Hematopoietic multipotent progenitor cell treated with erythropoietin and hydrocortisone succinate and interleukin-3 and kit ligand, for 15 days (in vitro differentiated cells): ENCODE measurements around the gene PBX1.

ENCODE experiments used
- DNase-seq: peaks from one replicate; pipeline ENCODE4 v3.0.0-alpha.2; 2015; ENCODE audit warnings: low spot score

The PBX1 gene

DNA sequence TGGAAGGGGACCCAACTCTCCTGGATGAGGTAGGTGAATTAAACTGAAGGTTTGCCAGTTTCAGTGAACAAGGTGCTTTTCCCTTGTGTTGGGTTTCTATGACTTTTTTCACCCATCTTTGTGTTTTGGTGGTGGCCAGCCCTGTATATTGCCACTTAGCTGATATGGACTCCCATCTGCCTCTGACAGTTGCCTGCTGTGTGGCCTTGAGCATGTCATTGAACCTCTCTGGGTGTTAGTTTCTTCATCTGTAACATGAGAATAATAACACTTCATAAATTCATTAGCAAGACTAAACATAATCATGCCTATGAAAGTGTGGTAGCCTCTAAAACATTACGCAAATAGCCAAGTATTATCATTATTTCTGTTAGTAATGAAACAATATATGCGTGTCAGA, 141.7 kb downstream of the PBX1 start:
- DNase-seq = no peak

DNA sequence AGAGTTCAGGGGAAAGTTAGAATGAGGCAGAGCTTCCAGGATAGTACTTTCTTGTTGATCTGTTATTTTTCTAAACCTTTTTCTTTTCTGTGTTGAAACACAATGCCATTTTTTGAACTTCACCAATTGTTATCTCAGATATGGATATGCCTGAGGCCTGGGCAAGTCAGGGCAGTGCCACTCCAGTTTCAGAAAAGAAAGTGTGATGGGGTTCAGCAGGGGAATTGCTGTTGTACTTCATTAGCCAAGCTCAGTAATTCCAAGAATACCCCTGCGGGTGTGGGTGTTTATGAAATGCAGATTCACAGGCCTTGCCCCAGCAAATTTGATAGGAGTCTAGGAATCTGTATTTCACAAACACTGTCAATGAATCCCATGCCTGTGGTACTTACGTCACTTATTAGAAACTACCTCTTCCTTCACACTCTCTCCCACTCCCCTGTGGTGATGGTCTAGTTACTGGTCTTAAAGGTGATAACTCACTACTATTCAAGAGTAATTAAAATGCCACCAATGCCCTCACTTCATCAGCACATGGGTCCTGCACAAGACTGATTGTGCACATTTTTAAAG, 142.3 kb downstream of the PBX1 start:
- no peak for DNase-seq

- no peak for DNase-seq
These were observed 143.2 kb downstream of the PBX1 start for GRCh38 chr1:164702216-164702615.

- no peak for DNase-seq
These were observed 143.7 kb downstream of the PBX1 start for GRCh38 chr1:164702664-164703063.

DNA sequence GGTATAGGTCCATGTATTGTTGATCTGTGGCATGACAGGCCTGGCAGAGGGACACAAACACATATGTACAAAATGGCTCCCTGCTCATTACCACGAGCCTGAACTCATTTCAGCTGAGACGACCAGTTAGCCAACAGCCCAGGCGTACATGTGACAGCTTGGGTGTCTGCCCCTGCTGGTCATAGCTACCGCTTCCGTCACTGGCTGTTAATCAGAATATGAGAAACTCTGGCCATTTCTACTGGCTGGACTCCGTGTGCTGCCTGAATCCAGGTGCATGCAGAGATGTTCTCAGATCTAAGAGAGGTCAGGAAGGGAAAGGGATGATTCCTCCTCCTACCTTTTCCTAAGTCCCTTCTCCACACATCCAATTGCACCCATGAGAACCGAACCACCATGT, 144.5 kb downstream of the PBX1 start:
- no peak for DNase-seq

GRCh38 chr1:164703960-164704411, 145.0 kb downstream of the PBX1 start:
- DNase-seq = no peak

DNA sequence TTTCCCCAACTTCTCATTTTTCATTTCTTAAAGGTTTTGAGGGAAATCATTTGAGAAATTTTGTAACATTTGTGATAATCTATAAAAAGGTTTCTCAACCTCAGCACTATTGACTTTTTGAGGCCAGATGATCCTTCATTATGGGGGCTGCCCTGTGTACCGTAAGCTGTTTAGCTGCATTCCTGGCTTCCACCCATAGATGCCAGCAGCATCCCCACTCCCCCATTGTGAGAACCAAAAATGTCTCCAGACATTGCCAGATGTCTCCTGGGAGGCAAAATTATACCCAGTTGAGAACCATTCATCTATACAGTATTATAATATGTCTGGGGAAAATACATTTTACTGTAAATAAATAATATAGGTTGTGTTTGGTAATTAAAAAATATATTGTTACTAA, 146.0 kb downstream of the PBX1 start:
- DNase-seq = no peak

DNA sequence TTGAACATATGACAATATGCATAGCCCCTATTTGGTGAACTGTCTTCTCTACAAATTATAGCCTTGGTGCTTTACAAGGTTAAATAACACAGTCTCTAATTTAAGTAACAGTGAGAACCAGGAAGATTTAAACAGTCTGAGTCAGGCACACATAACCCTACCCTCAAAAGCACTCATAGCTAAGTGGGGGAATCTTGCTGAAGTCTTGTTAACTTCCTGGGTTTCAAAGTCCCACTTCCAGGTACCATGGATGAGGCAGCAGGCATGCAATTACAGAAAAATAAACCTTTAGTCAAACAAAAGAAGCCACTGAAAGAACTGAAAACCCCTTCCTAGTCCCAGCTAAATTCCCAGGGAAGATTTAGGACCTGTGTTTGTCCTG, 147.6 kb downstream of the PBX1 start:
- no peak for DNase-seq

- DNase-seq = no peak
These were observed 148.9 kb downstream of the PBX1 start for GRCh38 chr1:164707868-164708331.

DNA sequence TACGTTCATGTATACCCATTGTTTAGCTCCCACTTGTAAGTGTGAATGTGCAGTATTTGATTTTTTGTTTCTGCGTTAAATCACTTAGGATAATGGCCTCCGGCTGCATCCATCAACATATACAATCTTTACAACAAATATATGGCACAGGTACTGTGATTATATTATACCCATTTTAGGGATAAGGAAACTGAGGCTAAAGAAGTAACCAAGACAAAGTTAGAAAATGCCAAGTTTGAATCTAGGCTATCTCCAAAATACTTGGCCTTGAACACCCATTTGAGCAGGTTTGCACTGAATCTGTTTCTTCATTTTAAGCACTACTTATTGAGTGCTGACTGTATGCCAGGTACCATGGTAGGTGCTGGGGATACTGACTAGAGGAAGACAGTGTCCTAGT, 149.6 kb downstream of the PBX1 start:
- DNase-seq = no peak

GRCh38 chr1:164709126-164709525, 150.1 kb downstream of the PBX1 start:
- DNase-seq = no peak

DNA sequence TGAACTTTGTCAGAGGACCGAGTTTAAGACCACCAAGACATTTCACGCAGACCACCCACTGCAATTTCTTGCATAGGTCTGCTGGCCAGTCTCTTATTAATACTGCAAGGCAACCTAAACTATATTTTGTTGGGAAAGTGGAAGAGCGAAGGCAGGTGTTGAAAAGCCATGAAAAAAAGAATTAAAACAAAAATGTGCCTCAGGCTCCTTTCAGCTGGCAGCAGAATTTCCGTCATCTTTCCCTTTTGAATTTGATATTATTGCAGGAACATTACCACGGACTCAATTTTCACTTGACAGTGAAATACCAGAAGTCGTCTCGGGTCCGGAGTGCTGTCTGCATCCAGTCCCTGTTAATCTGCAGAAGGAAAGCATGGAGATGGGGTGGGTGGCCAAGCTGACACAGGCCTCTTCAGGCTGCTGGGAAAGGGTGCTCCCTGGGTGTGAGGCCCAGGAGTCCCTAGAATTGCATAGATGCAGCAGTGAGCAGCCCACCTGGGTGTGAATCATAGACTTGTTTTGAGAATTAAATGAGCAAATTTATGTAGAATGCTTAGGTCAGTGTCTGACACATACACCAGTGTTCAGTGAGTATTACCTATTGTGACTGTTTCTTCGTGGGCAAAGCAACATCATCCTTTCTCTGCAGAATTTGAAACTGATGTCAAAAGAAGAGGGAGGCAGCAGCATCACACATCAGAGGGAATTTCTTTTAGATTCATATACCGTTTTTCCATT, 150.7 kb downstream of the PBX1 start:
- DNase-seq = no peak

- DNase-seq = no peak
These were observed 153.4 kb downstream of the PBX1 start for GRCh38 chr1:164712131-164713036.

GRCh38 chr1:164713456-164714207, 154.6 kb downstream of the PBX1 start:
- no peak for DNase-seq

GRCh38 chr1:164716992-164717703, 158.2 kb downstream of the PBX1 start:
- no peak for DNase-seq

- no peak for DNase-seq
These were observed 159.8 kb downstream of the PBX1 start for GRCh38 chr1:164718821-164719220.

GRCh38 chr1:164719676-164720439, 160.9 kb downstream of the PBX1 start:
- no peak for DNase-seq

- no peak for DNase-seq
These were observed 161.7 kb downstream of the PBX1 start for GRCh38 chr1:164720440-164721227.

DNA sequence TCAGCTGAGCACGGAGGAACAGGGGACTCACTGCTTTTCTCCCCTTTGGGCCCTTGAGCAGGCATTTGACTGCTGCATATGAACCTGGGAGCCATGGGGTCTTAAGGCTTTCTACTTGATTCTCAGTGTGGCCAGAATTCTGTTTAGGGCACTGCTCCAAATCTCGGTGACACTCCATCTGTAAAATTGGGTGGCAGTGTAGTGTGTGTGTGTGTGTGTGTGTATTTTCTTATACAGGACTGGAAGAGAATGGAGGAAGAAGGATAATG, 162.2 kb downstream of the PBX1 start:
- no peak for DNase-seq

- DNase-seq = no peak
These were observed 164.4 kb downstream of the PBX1 start for GRCh38 chr1:164723296-164723798.
